ENCODE data around the gene ADCY1.
"Not testable (repeated sequence)": the region's sequence is repeated elsewhere in the genome, so short reads cannot be mapped to it uniquely, and the experiment has no call there.

The ADCY1 gene

GRCh38 chr7:45726883-45727282 lies 152.7 kb downstream of the ADCY1 start:
- Histone ChIP-seq H4K5ac (ENCODE audit: low read length) (no peak overlapping the region), H2BK5ac (ENCODE audit: low read length) (no peak overlapping the region), H3K23ac (ENCODE audit: low read length) (no peak overlapping the region), H3K4ac (ENCODE audit: low read depth, low read length) (no peak overlapping the region), H3K56ac (ENCODE audit: low read length) (no peak overlapping the region), H2BK15ac (replicated peaks; ENCODE audit: low read depth) (no peak overlapping the region), H2BK120ac (ENCODE audit: low read depth, low read length) (no peak overlapping the region), H4K8ac (ENCODE audit: low read depth, low read length) (no peak overlapping the region), H3K79me2 (ENCODE audit: control insufficient read depth, insufficient read depth, low read length) (no peaks in the 10 kb centered on the region), H3K4me3 (ENCODE audit: low read length) (no peak overlapping the region), H3K4me2 (ENCODE audit: low read length) (no peak overlapping the region), H3K27me3 (ENCODE audit: insufficient read depth, low read length, poor library complexity) (no peaks in the 10 kb centered on the region), H2AK5ac (ENCODE audit: low read length) (no peak overlapping the region), H3K36me3 (ENCODE audit: control insufficient read depth, insufficient read depth, low read length) (peaks cover 2% of the 10 kb centered on the region), H3K27ac (ENCODE audit: low read depth, low read length) (no peak overlapping the region), H3K18ac (ENCODE audit: low read length) (no peak overlapping the region), H3K4me1 (ENCODE audit: control insufficient read depth, low read depth, low read length) (no peaks in the 10 kb centered on the region), H3K9ac (ENCODE audit: low read length) (no peak overlapping the region), H3K79me1 (ENCODE audit: low read length) (no peaks in the 10 kb centered on the region)
- DNase-seq = no peak
- no CpG with 5 or more reads among the region's 29 CpGs for WGBS (ENCODE audit: extremely low coverage, insufficient coverage, low lambda C conversion rate)

- not testable (repeated sequence) for H3K9ac ChIP-seq (ENCODE audit: low read length); H3K79me2 ChIP-seq (ENCODE audit: control insufficient read depth, insufficient read depth, low read length); H2BK15ac ChIP-seq (replicated peaks; ENCODE audit: low read depth); H2BK5ac ChIP-seq (ENCODE audit: low read length); H3K27me3 ChIP-seq (ENCODE audit: insufficient read depth, low read length, poor library complexity); H3K4ac ChIP-seq (ENCODE audit: low read depth, low read length); H3K56ac ChIP-seq (ENCODE audit: low read length); H3K4me1 ChIP-seq (ENCODE audit: control insufficient read depth, low read depth, low read length); H2AK5ac ChIP-seq (ENCODE audit: low read length); H3K23ac ChIP-seq (ENCODE audit: low read length); DNase-seq; H3K27ac ChIP-seq (ENCODE audit: low read depth, low read length); H4K8ac ChIP-seq (ENCODE audit: low read depth, low read length); H4K5ac ChIP-seq (ENCODE audit: low read length); H3K18ac ChIP-seq (ENCODE audit: low read length); H3K4me3 ChIP-seq (ENCODE audit: low read length); H3K4me2 ChIP-seq (ENCODE audit: low read length); H2BK120ac ChIP-seq (ENCODE audit: low read depth, low read length); H3K79me1 ChIP-seq (ENCODE audit: low read length); H3K36me3 ChIP-seq (ENCODE audit: control insufficient read depth, insufficient read depth, low read length)
- WGBS (ENCODE audit: extremely low coverage, insufficient coverage, low lambda C conversion rate) = no CpG with 5 or more reads among the region's 5 CpGs
These were observed 157.7 kb downstream of the ADCY1 start for GRCh38 chr7:45731692-45732443.

DNA sequence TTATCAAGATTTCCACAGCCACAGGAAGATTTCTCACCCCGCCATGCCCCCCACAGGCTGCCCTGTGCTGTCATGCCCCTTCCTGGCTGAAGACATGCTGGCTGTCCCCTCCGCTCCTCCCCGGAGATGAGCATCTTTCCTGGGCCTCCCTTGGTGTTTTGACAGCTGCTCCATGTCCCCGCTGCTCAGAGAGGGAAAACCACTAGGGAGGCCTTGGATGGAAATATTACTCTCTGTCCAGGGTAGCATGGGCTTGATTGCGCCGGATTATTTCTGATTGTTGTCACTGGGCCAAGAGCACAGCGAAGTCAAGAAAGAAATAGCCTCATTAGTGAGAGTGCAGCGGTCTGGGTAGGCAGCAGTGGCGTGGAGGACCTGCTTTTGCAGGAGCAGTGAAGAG lies 164.8 kb downstream of the ADCY1 start:
- not testable (repeated sequence) for H3K56ac ChIP-seq (ENCODE audit: low read length)

GRCh38 chr7:45740573-45740972 lies 166.4 kb downstream of the ADCY1 start:
- H3K56ac ChIP-seq (ENCODE audit: low read length); H3K9ac ChIP-seq (ENCODE audit: low read length); H2BK5ac ChIP-seq (ENCODE audit: low read length); H3K4me1 ChIP-seq (ENCODE audit: control insufficient read depth, low read depth, low read length); H3K27me3 ChIP-seq (ENCODE audit: insufficient read depth, low read length, poor library complexity); H3K4ac ChIP-seq (ENCODE audit: low read depth, low read length); H3K36me3 ChIP-seq (ENCODE audit: control insufficient read depth, insufficient read depth, low read length); H3K79me1 ChIP-seq (ENCODE audit: low read length); H3K27ac ChIP-seq (ENCODE audit: low read depth, low read length); H3K79me2 ChIP-seq (ENCODE audit: control insufficient read depth, insufficient read depth, low read length); H4K5ac ChIP-seq (ENCODE audit: low read length); H2BK120ac ChIP-seq (ENCODE audit: low read depth, low read length); H3K23ac ChIP-seq (ENCODE audit: low read length); H2BK15ac ChIP-seq (replicated peaks; ENCODE audit: low read depth); DNase-seq; H3K18ac ChIP-seq (ENCODE audit: low read length); H3K4me3 ChIP-seq (ENCODE audit: low read length); H3K4me2 ChIP-seq (ENCODE audit: low read length); H2AK5ac ChIP-seq (ENCODE audit: low read length); H4K8ac ChIP-seq (ENCODE audit: low read depth, low read length): not testable (repeated sequence)
- WGBS (ENCODE audit: extremely low coverage, insufficient coverage, low lambda C conversion rate) = no CpG with 5 or more reads among the region's 3 CpGs

More for the DNA sequence above, 164.8 kb downstream of the ADCY1 start:
- H3K4me2 ChIP-seq (ENCODE audit: low read length); H2AK5ac ChIP-seq (ENCODE audit: low read length); H3K27me3 ChIP-seq (ENCODE audit: insufficient read depth, low read length, poor library complexity); H3K36me3 ChIP-seq (ENCODE audit: control insufficient read depth, insufficient read depth, low read length); H3K27ac ChIP-seq (ENCODE audit: low read depth, low read length); H3K18ac ChIP-seq (ENCODE audit: low read length); H3K4ac ChIP-seq (ENCODE audit: low read depth, low read length); H3K23ac ChIP-seq (ENCODE audit: low read length); H4K8ac ChIP-seq (ENCODE audit: low read depth, low read length); H3K79me1 ChIP-seq (ENCODE audit: low read length); H3K4me1 ChIP-seq (ENCODE audit: control insufficient read depth, low read depth, low read length); H3K79me2 ChIP-seq (ENCODE audit: control insufficient read depth, insufficient read depth, low read length); DNase-seq; H2BK120ac ChIP-seq (ENCODE audit: low read depth, low read length); H2BK5ac ChIP-seq (ENCODE audit: low read length); H3K4me3 ChIP-seq (ENCODE audit: low read length); H3K9ac ChIP-seq (ENCODE audit: low read length); H4K5ac ChIP-seq (ENCODE audit: low read length); H2BK15ac ChIP-seq (replicated peaks; ENCODE audit: low read depth): not testable (repeated sequence)
- WGBS (ENCODE audit: extremely low coverage, insufficient coverage, low lambda C conversion rate) = no CpG with 5 or more reads among the region's 9 CpGs

DNA sequence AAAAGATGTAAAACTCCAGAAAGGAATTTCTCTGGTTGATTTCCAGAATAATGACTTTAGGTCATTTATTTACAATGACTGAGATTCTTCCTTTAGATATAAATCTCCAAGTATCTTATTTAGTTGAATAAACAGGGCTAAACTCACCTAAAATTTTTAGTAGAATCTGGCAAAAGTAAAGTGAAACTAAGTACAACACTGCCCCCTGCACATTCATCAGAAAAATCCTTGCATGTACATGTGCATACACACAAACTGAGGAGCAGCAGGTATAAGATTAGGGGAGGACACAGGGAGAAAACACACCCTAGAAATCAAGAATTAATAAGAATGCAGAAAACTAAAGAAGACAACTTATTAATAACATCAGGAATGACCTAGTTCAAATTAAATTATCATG lies 174.8 kb downstream of the ADCY1 start:
- H2BK5ac ChIP-seq (ENCODE audit: low read length); H2BK15ac ChIP-seq (replicated peaks; ENCODE audit: low read depth); H2AK5ac ChIP-seq (ENCODE audit: low read length); H3K4me2 ChIP-seq (ENCODE audit: low read length); H3K18ac ChIP-seq (ENCODE audit: low read length); H3K9ac ChIP-seq (ENCODE audit: low read length); H3K4me1 ChIP-seq (ENCODE audit: control insufficient read depth, low read depth, low read length); H4K8ac ChIP-seq (ENCODE audit: low read depth, low read length); H3K56ac ChIP-seq (ENCODE audit: low read length); H3K27me3 ChIP-seq (ENCODE audit: insufficient read depth, low read length, poor library complexity); H3K79me2 ChIP-seq (ENCODE audit: control insufficient read depth, insufficient read depth, low read length); H3K79me1 ChIP-seq (ENCODE audit: low read length); H3K27ac ChIP-seq (ENCODE audit: low read depth, low read length); DNase-seq; H2BK120ac ChIP-seq (ENCODE audit: low read depth, low read length); H3K4ac ChIP-seq (ENCODE audit: low read depth, low read length); H3K23ac ChIP-seq (ENCODE audit: low read length); H3K36me3 ChIP-seq (ENCODE audit: control insufficient read depth, insufficient read depth, low read length); H3K4me3 ChIP-seq (ENCODE audit: low read length); H4K5ac ChIP-seq (ENCODE audit: low read length): not testable (repeated sequence)

GRCh38 chr7:45751352-45751751 lies 177.2 kb downstream of the ADCY1 start:
- not testable (repeated sequence) for H3K4me3 ChIP-seq (ENCODE audit: low read length); H2BK5ac ChIP-seq (ENCODE audit: low read length); H4K5ac ChIP-seq (ENCODE audit: low read length); H4K8ac ChIP-seq (ENCODE audit: low read depth, low read length); H2AK5ac ChIP-seq (ENCODE audit: low read length); H3K4ac ChIP-seq (ENCODE audit: low read depth, low read length); DNase-seq; H3K4me1 ChIP-seq (ENCODE audit: control insufficient read depth, low read depth, low read length); H3K9ac ChIP-seq (ENCODE audit: low read length); H3K27ac ChIP-seq (ENCODE audit: low read depth, low read length); H3K79me2 ChIP-seq (ENCODE audit: control insufficient read depth, insufficient read depth, low read length); H3K23ac ChIP-seq (ENCODE audit: low read length); H3K56ac ChIP-seq (ENCODE audit: low read length); H2BK15ac ChIP-seq (replicated peaks; ENCODE audit: low read depth); H3K27me3 ChIP-seq (ENCODE audit: insufficient read depth, low read length, poor library complexity); H3K18ac ChIP-seq (ENCODE audit: low read length); H3K4me2 ChIP-seq (ENCODE audit: low read length); H3K36me3 ChIP-seq (ENCODE audit: control insufficient read depth, insufficient read depth, low read length); H2BK120ac ChIP-seq (ENCODE audit: low read depth, low read length); H3K79me1 ChIP-seq (ENCODE audit: low read length)
- no CpG with 5 or more reads among the region's 2 CpGs for WGBS (ENCODE audit: extremely low coverage, insufficient coverage, low lambda C conversion rate)

Measured in mesendoderm (in vitro differentiated cells).